HepG2 (cell line): ENCODE results near the gene ZBP1. TPM values are rescaled to one million over a fixed set of nuclear protein-coding genes. Genes with fewer than 3 reads are reported as not detected.

ENCODE experiments used
- ELF4 ChIP-seq: sonication (generic); formaldehyde crosslinking; IDR thresholded peaks from 2 replicates; pipeline ENCODE4 v1.5.0; 2020; ENCODE audit warnings: missing genetic modification reagents, mild to moderate bottlenecking, moderate library complexity, borderline replicate concordance
- LCORL ChIP-seq, 2 experiments: fragments of 450-650 bp in 1 of 2; sonication (generic) in 1 of 2; formaldehyde crosslinking in 1 of 2; IDR thresholded peaks; 2 replicates each; pipeline versions ENCODE4 v1.5.0 to v1.6.1; 2017 to 2020; ENCODE audit warnings: antibody characterized with exemption in 1 of 2, missing genetic modification reagents in 1 of 2
- PHF5A ChIP-seq: IDR thresholded peaks from one replicate; pipeline ENCODE4 v1.6.1; 2018; ENCODE audit warnings: low read depth, missing genetic modification reagents; ENCODE audit not compliant: unreplicated experiment
- RBAK ChIP-seq: sonication (generic); formaldehyde crosslinking; IDR thresholded peaks from 2 replicates; pipeline ENCODE4 v1.5.1; 2020; ENCODE audit warnings: mild to moderate bottlenecking, missing genetic modification reagents
- SRY ChIP-seq: sonication (generic); formaldehyde crosslinking; IDR thresholded peaks from 2 replicates; pipeline ENCODE4 v1.8.0; 2022; ENCODE audit warnings: mild to moderate bottlenecking, missing genetic modification reagents
- U2AF1 ChIP-seq: fragments of 200-400 bp; formaldehyde crosslinking; optimal IDR thresholded peaks from 2 replicates; pipeline ENCODE3; 2017; ENCODE audit warnings: mild to moderate bottlenecking, low read depth, low read length
- ZFP36L1 ChIP-seq: sonication (generic); formaldehyde crosslinking; IDR thresholded peaks from 2 replicates; pipeline ENCODE4 v1.8.0; 2022; ENCODE audit warnings: mild to moderate bottlenecking, missing genetic modification reagents, moderate library complexity
- ZNF207 ChIP-seq: fragments of 450-650 bp; IDR thresholded peaks from 2 replicates; pipeline ENCODE4 v1.6.1; 2016; ENCODE audit warnings: antibody characterized with exemption, borderline replicate concordance
- ZNF24 ChIP-seq: fragments of 450-650 bp; IDR thresholded peaks from 2 replicates; pipeline ENCODE4 v1.6.1; 2017; ENCODE audit warnings: antibody characterized with exemption, mild to moderate bottlenecking
- ZNF337 ChIP-seq: sonication (generic); formaldehyde crosslinking; IDR thresholded peaks from 2 replicates; pipeline ENCODE4 v1.5.1; 2020; ENCODE audit warnings: missing genetic modification reagents, low read depth, mild to moderate bottlenecking, borderline replicate concordance
- ZNF737 ChIP-seq: sonication (generic); formaldehyde crosslinking; IDR thresholded peaks from 2 replicates; pipeline ENCODE4 v1.5.0; 2020; ENCODE audit warnings: missing genetic modification reagents, mild to moderate bottlenecking, borderline replicate concordance
- ZNF768 ChIP-seq: sonication (generic); formaldehyde crosslinking; IDR thresholded peaks from 2 replicates; pipeline ENCODE4 v1.4.0; 2020; ENCODE audit warnings: missing genetic modification reagents
- polyA plus RNA-seq, 8 experiments: library from polyadenylated mRNA; depleted of rRNA in 3 of 8; stranded (reverse) in 7 of 8; unstranded in 1 of 8; fragments of >200 nt; fragmentation: Illumina TruSeq in 4 of 8; extraction: Trizol in 4 of 8; gene quantifications; 2 replicates each; pipeline versions ENCODE4 v1.2.1 to v1.2.3, GENCODE V29; 2011 to 2016; ENCODE audit warnings: low read depth in 4 of 8, missing spikeins in 1 of 8, mixed read lengths in 1 of 8; ENCODE audit not compliant: insufficient read depth in 1 of 8
- total RNA-seq, 5 experiments: library from RNA; depleted of rRNA; stranded (reverse); fragments of >200 nt; fragmentation: Illumina TruSeq; extraction: Trizol; gene quantifications; 2 replicates each; pipeline ENCODE4 v1.2.3, GENCODE V29; 2016; ENCODE audit warnings: low read depth in 1 of 5
- TF ChIP-seq, protein P1 (sequence below): sonication (generic); formaldehyde crosslinking; IDR thresholded peaks from 2 replicates; pipeline ENCODE4 v1.5.0; 2020; ENCODE audit warnings: missing genetic modification reagents, mild to moderate bottlenecking, borderline replicate concordance
- TF ChIP-seq, protein P2 (sequence below): sonication (generic); formaldehyde crosslinking; IDR thresholded peaks from 2 replicates; pipeline ENCODE4 v1.4.0; 2020; ENCODE audit warnings: missing genetic modification reagents, borderline replicate concordance
- TF ChIP-seq, protein P3 (sequence below): sonication (generic); formaldehyde crosslinking; IDR thresholded peaks from 2 replicates; pipeline ENCODE4 v1.4.0; 2020; ENCODE audit warnings: mild to moderate bottlenecking, missing genetic modification reagents
- TF ChIP-seq, protein P4 (sequence below): IDR thresholded peaks from 2 replicates; pipeline ENCODE4 v1.6.1; 2016; ENCODE audit warnings: missing compliant biosample characterization, missing genetic modification reagents, borderline replicate concordance
- TF ChIP-seq, protein P5 (sequence below): sonication (generic); formaldehyde crosslinking; IDR thresholded peaks from 2 replicates; pipeline ENCODE4 v1.4.0; 2020; ENCODE audit warnings: mild to moderate bottlenecking, missing genetic modification reagents
- TF ChIP-seq, protein P6 (sequence below): IDR thresholded peaks from 2 replicates; pipeline ENCODE4 v1.6.1; 2018; ENCODE audit warnings: missing genetic modification reagents

Gene ZBP1
- total and polyA plus RNA-seq, 2 of the 13 experiments (the other 11 are each of a cell fraction or from before 2014, with no cell fraction given): not detected

DNA sequence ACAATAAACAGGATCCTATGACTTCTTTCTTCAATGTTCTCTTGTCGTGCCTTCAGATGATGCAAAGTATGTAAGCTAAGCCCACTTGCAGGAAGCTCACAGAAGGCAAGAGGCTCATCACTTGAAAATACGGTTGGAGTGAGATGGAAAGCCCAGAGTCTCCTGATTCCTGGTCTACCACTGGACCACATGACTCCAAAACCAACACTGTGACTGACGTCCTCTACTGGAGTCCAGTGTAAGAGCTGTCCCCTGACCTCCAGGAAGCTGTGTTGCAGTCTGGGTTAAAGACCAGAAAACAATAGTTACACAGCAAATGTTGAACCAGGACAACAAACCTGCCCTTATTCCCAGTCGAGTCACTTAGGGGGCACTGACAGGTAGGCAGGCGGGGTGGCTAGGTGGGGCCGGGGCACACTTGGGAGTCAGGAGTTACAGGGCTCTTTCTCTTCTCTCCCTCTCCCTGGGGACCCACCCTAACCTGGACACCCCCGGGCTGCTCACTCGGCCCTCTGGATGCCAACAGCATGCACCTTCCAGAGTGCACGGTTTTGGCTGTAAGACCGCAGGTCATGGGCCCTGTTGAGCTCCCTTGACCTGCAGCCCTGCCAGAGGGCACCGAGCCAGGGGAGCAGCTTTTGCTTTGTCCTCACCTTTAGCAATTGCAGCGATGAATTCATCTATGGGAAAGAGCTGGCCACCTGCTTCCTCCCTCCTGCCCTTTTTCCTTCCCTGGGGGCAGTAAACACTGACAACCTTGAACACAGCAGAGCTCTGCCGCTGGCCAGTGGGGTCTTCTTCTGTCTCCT, 51.9 kb downstream of the ZBP1 start (continued):
- no peak for TF ChIP-seq ZNF768 (CRISPR knock-in tag)
- TF ChIP-seq, protein P1, sequence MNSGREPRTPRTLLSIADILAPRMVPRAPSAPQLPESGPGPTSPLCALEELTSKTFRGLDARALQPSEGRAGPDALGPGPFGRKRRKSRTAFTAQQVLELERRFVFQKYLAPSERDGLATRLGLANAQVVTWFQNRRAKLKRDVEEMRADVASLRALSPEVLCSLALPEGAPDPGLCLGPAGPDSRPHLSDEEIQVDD (CRISPR knock-in tag): peak; percentile 23; the same call in 1 of the 2 replicates
- TF ChIP-seq, protein P2, sequence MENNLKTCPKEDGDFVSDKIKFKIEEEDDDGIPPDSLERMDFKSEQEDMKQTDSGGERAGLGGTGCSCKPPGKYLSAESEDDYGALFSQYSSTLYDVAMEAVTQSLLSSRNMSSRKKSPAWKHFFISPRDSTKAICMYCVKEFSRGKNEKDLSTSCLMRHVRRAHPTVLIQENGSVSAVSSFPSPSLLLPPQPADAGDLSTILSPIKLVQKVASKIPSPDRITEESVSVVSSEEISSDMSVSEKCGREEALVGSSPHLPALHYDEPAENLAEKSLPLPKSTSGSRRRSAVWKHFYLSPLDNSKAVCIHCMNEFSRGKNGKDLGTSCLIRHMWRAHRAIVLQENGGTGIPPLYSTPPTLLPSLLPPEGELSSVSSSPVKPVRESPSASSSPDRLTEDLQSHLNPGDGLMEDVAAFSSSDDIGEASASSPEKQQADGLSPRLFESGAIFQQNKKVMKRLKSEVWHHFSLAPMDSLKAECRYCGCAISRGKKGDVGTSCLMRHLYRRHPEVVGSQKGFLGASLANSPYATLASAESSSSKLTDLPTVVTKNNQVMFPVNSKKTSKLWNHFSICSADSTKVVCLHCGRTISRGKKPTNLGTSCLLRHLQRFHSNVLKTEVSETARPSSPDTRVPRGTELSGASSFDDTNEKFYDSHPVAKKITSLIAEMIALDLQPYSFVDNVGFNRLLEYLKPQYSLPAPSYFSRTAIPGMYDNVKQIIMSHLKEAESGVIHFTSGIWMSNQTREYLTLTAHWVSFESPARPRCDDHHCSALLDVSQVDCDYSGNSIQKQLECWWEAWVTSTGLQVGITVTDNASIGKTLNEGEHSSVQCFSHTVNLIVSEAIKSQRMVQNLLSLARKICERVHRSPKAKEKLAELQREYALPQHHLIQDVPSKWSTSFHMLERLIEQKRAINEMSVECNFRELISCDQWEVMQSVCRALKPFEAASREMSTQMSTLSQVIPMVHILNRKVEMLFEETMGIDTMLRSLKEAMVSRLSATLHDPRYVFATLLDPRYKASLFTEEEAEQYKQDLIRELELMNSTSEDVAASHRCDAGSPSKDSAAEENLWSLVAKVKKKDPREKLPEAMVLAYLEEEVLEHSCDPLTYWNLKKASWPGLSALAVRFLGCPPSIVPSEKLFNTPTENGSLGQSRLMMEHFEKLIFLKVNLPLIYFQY (CRISPR knock-in tag): peak; percentile 35; the same call in 1 of the 2 replicates
- peak; percentile 16 for TF ChIP-seq PHF5A (CRISPR knock-in tag)
- TF ChIP-seq RBAK (CRISPR knock-in tag): peak; percentile 11; the same call in 1 of the 2 replicates
- TF ChIP-seq U2AF1: no peak
- TF ChIP-seq ZNF207: no peak
- no peak for TF ChIP-seq ZNF737 (CRISPR knock-in tag)
- no peak for TF ChIP-seq ELF4 (CRISPR knock-in tag)
- TF ChIP-seq, protein P3, sequence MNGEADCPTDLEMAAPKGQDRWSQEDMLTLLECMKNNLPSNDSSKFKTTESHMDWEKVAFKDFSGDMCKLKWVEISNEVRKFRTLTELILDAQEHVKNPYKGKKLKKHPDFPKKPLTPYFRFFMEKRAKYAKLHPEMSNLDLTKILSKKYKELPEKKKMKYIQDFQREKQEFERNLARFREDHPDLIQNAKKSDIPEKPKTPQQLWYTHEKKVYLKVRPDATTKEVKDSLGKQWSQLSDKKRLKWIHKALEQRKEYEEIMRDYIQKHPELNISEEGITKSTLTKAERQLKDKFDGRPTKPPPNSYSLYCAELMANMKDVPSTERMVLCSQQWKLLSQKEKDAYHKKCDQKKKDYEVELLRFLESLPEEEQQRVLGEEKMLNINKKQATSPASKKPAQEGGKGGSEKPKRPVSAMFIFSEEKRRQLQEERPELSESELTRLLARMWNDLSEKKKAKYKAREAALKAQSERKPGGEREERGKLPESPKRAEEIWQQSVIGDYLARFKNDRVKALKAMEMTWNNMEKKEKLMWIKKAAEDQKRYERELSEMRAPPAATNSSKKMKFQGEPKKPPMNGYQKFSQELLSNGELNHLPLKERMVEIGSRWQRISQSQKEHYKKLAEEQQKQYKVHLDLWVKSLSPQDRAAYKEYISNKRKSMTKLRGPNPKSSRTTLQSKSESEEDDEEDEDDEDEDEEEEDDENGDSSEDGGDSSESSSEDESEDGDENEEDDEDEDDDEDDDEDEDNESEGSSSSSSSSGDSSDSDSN: 0 out of 2 replicates have a peak, but pooled peaks have one; percentile 37
- no peak for TF ChIP-seq LCORL (IDR thresholded peaks at IDR 0.05)
- peak; percentile 85 for TF ChIP-seq LCORL (CRISPR knock-in tag; IDR thresholded peaks at IDR 0.05)
- TF ChIP-seq SRY: 0 out of 2 replicates have a peak, but pooled peaks have one; percentile 31
- TF ChIP-seq, protein P4, sequence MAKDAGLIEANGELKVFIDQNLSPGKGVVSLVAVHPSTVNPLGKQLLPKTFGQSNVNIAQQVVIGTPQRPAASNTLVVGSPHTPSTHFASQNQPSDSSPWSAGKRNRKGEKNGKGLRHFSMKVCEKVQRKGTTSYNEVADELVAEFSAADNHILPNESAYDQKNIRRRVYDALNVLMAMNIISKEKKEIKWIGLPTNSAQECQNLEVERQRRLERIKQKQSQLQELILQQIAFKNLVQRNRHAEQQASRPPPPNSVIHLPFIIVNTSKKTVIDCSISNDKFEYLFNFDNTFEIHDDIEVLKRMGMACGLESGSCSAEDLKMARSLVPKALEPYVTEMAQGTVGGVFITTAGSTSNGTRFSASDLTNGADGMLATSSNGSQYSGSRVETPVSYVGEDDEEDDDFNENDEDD (CRISPR knock-in tag): no peak
- TF ChIP-seq, protein P5, sequence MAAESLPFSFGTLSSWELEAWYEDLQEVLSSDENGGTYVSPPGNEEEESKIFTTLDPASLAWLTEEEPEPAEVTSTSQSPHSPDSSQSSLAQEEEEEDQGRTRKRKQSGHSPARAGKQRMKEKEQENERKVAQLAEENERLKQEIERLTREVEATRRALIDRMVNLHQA (CRISPR knock-in tag): no peak
- no peak for TF ChIP-seq ZNF24
- TF ChIP-seq ZNF337 (CRISPR knock-in tag): no peak
- 0 out of 2 replicates have a peak, but pooled peaks have one; percentile 27 for TF ChIP-seq ZFP36L1 (CRISPR knock-in tag)
- TF ChIP-seq, protein P6, sequence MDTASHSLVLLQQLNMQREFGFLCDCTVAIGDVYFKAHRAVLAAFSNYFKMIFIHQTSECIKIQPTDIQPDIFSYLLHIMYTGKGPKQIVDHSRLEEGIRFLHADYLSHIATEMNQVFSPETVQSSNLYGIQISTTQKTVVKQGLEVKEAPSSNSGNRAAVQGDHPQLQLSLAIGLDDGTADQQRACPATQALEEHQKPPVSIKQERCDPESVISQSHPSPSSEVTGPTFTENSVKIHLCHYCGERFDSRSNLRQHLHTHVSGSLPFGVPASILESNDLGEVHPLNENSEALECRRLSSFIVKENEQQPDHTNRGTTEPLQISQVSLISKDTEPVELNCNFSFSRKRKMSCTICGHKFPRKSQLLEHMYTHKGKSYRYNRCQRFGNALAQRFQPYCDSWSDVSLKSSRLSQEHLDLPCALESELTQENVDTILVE (CRISPR knock-in tag): no peak
